BLaER1 treated with 17β-estradiol and CSF1 and Interleukin-3, amounts not matched to agents 10 nM and 100 nM (cell line): Measurements from ENCODE around the gene LOXL3.

Experiments
- H3K27ac ChIP-seq, 11 experiments: shearing (Covaris generic); formaldehyde crosslinking; 2 replicates each; pipeline ENCODE4 v1.8.1; 2022
- H3K27me3 ChIP-seq, 11 experiments: shearing (Covaris generic); formaldehyde crosslinking; 2 replicates each; pipeline ENCODE4 v1.8.1; 2022
- H3K36me3 ChIP-seq, 11 experiments: shearing (Covaris generic); formaldehyde crosslinking; 2 replicates each; pipeline ENCODE4 v1.8.1; 2022
- H3K4me1 ChIP-seq, 10 experiments: shearing (Covaris generic); formaldehyde crosslinking; 2 replicates each; pipeline ENCODE4 v1.8.1; 2022
- H3K4me2 ChIP-seq, 11 experiments: shearing (Covaris generic); formaldehyde crosslinking; 2 replicates each; pipeline ENCODE4 v1.8.1; 2022
- H3K4me3 ChIP-seq, 10 experiments: shearing (Covaris generic); formaldehyde crosslinking; 2 replicates each; pipeline ENCODE4 v1.8.1; 2022
- H3K9ac ChIP-seq, 11 experiments: shearing (Covaris generic); formaldehyde crosslinking; 2 replicates each; pipeline ENCODE4 v1.8.1; 2022
- H3K9me3 ChIP-seq, 11 experiments: shearing (Covaris generic); formaldehyde crosslinking; replicated peaks in 1 of 11; 2 replicates each; pipeline ENCODE4 v1.8.1; 2022
- H4K20me1 ChIP-seq, 11 experiments: shearing (Covaris generic); formaldehyde crosslinking; 2 replicates each; pipeline ENCODE4 v1.8.1; 2022
- Cebpa-rat ChIP-seq, 11 experiments: shearing (Covaris generic); IDR thresholded peaks; 2 replicates each; pipeline ENCODE4 v1.8.1; 2022

The LOXL3 gene

GRCh38 chr2:74500578-74500946 lies 53.2 kb downstream of the LOXL3 start:
- H3K36me3 ChIP-seq = peaks cover 5 to 22% (median 13%) of the 10 kb centered on the region in 11 experiments
- peaks cover 0 to 10% (median 0%) of the 10 kb centered on the region in 11 experiments; a peak in 1 of 22 replicates for H3K9me3 ChIP-seq
- peaks cover 5 to 50% (median 19%) of the 10 kb centered on the region in 10 experiments for H3K4me1 ChIP-seq
- no peak overlapping the region for H3K9ac ChIP-seq
- no peak overlapping the region for H3K27ac ChIP-seq
- H4K20me1 ChIP-seq = peaks cover 0 to 56% (median 17%) of the 10 kb centered on the region in 11 experiments; a peak in 14 of 22 replicates
- H3K4me2 ChIP-seq = no peak overlapping the region
- no peak for TF ChIP-seq Cebpa-rat (IDR thresholded peaks at IDR 0.05)
- no peak overlapping the region for H3K4me3 ChIP-seq
- peaks cover 88 to 100% (median 100%) of the 10 kb centered on the region in 11 experiments for H3K27me3 ChIP-seq

- no peak for TF ChIP-seq Cebpa-rat (IDR thresholded peaks at IDR 0.05)
- H3K9me3 ChIP-seq = peaks cover 0 to 10% (median 0%) of the 10 kb centered on the region in 11 experiments; a peak in 1 of 22 replicates
- peaks cover 88 to 100% (median 97%) of the 10 kb centered on the region in 11 experiments for H3K27me3 ChIP-seq
- H3K27ac ChIP-seq = no peak overlapping the region
- H4K20me1 ChIP-seq = peaks cover 0 to 56% (median 17%) of the 10 kb centered on the region in 11 experiments; a peak in 13 of 22 replicates
- no peak overlapping the region for H3K4me3 ChIP-seq
- H3K9ac ChIP-seq = no peak overlapping the region
- H3K4me1 ChIP-seq = peaks cover 0 to 45% (median 15%) of the 10 kb centered on the region in 10 experiments; a peak in 18 of 20 replicates
- H3K36me3 ChIP-seq = peaks cover under 1 to 18% (median 10%) of the 10 kb centered on the region in 11 experiments; a peak in 14 of 22 replicates
- H3K4me2 ChIP-seq = no peak overlapping the region
Observed at GRCh38 chr2:74499940-74500577, 53.7 kb downstream of the LOXL3 start.

- no peak within 1 kb of the TSS for H3K9ac ChIP-seq
Observed at GRCh38 chr2:74499267-74499939, 54.3 kb downstream of the LOXL3 start, which contains the start of gene LBX2. Gene LBX2, minus strand, starts transcription at chr2:74499603. Its CDS starts 66 bp downstream, at chr2:74499537.

GRCh38 chr2:74498500-74499266 lies 55.1 kb downstream of the LOXL3 start:
- Histone ChIP-seq H3K9ac (no peak overlapping the region), H3K4me2 (peak overlapping the region in 2 of 11 experiments; percentile 5 to 6; a peak in 2 of 22 replicates), H3K4me3 (0 out of 20 replicates have a peak overlapping the region, but pooled peaks of 1 of the 10 experiments have one; percentile 5), H4K20me1 (peaks cover 0 to 56% (median 17%) of the 10 kb centered on the region in 11 experiments; a peak in 14 of 22 replicates), H3K9me3 (peaks cover 0 to 10% (median 0%) of the 10 kb centered on the region in 11 experiments; a peak in 1 of 22 replicates), H3K27ac (no peak overlapping the region), H3K4me1 (peaks cover 0 to 32% (median 14%) of the 10 kb centered on the region in 10 experiments; a peak in 18 of 20 replicates), H3K36me3 (peaks cover 5 to 23% (median 14%) of the 10 kb centered on the region in 11 experiments), H3K27me3 (peaks cover 77 to 87% (median 83%) of the 10 kb centered on the region in 11 experiments)
- TF ChIP-seq Cebpa-rat (IDR thresholded peaks at IDR 0.05) = no peak

More at GRCh38 chr2:74499267-74499939, 54.3 kb downstream of the LOXL3 start, which contains the start of gene LBX2:
- Histone ChIP-seq H4K20me1 (peaks cover 0 to 56% (median 17%) of the 10 kb centered on the region in 11 experiments; a peak in 13 of 22 replicates), H3K4me1 (peaks cover 0 to 39% (median 14%) of the 10 kb centered on the region in 10 experiments; a peak in 18 of 20 replicates), H3K4me2 (peak within 1 kb of the TSS in 2 of 11 experiments; percentile 5 to 6; a peak in 1 of 22 replicates), H3K36me3 (peaks cover 2 to 19% (median 9%) of the 10 kb centered on the region in 11 experiments; a peak in 15 of 22 replicates), H3K9me3 (peaks cover 0 to 10% (median 0%) of the 10 kb centered on the region in 11 experiments; a peak in 1 of 22 replicates), H3K27me3 (peaks cover 84 to 94% (median 90%) of the 10 kb centered on the region in 11 experiments), H3K27ac (no peak within 1 kb of the TSS), H3K4me3 (0 out of 20 replicates have a peak within 1 kb of the TSS, but pooled peaks of 1 of the 10 experiments have one; percentile 5)
- no peak for TF ChIP-seq Cebpa-rat (IDR thresholded peaks at IDR 0.05)

GRCh38 chr2:74497777-74498499 lies 55.8 kb downstream of the LOXL3 start:
- Histone ChIP-seq H3K4me2 (peak overlapping the region in 2 of 11 experiments; percentile 5 to 6; a peak in 2 of 22 replicates), H3K27me3 (peaks cover 69 to 79% (median 76%) of the 10 kb centered on the region in 11 experiments)
- TF ChIP-seq Cebpa-rat (IDR thresholded peaks at IDR 0.05) = no peak

GRCh38 chr2:74496997-74497776 lies 56.6 kb downstream of the LOXL3 start:
- H4K20me1 ChIP-seq = peaks cover 0 to 64% (median 15%) of the 10 kb centered on the region in 11 experiments; a peak in 15 of 22 replicates
- H3K4me2 ChIP-seq = no peak overlapping the region
- TF ChIP-seq Cebpa-rat (IDR thresholded peaks at IDR 0.05) = no peak
- H3K4me1 ChIP-seq = peaks cover 0 to 17% (median under 1%) of the 10 kb centered on the region in 10 experiments; a peak in 8 of 20 replicates
- no peak overlapping the region for H3K9ac ChIP-seq
- peaks cover 62 to 72% (median 68%) of the 10 kb centered on the region in 11 experiments for H3K27me3 ChIP-seq
- no peak overlapping the region for H3K27ac ChIP-seq
- H3K4me3 ChIP-seq = no peak overlapping the region
- peaks cover 20 to 38% (median 28%) of the 10 kb centered on the region in 11 experiments for H3K36me3 ChIP-seq
- peaks cover 0 to 10% (median 0%) of the 10 kb centered on the region in 11 experiments; a peak in 1 of 22 replicates for H3K9me3 ChIP-seq

More at GRCh38 chr2:74497777-74498499, 55.8 kb downstream of the LOXL3 start:
- H4K20me1 ChIP-seq = peaks cover 0 to 57% (median 17%) of the 10 kb centered on the region in 11 experiments; a peak in 14 of 22 replicates
- no peak overlapping the region for H3K9ac ChIP-seq
- H3K36me3 ChIP-seq = peaks cover 13 to 30% (median 21%) of the 10 kb centered on the region in 11 experiments
- H3K27ac ChIP-seq = no peak overlapping the region
- H3K9me3 ChIP-seq = peaks cover 0 to 10% (median 0%) of the 10 kb centered on the region in 11 experiments; a peak in 1 of 22 replicates
- H3K4me1 ChIP-seq = peaks cover 0 to 24% (median 8%) of the 10 kb centered on the region in 10 experiments; a peak in 17 of 20 replicates
- 0 out of 20 replicates have a peak overlapping the region, but pooled peaks of 1 of the 10 experiments have one; percentile 5 for H3K4me3 ChIP-seq

- H3K4me3 ChIP-seq = no peak overlapping the region
- H3K4me1 ChIP-seq = peaks cover 0 to 12% (median 0%) of the 10 kb centered on the region in 10 experiments; a peak in 4 of 20 replicates
- peaks cover 38 to 55% (median 46%) of the 10 kb centered on the region in 11 experiments for H3K36me3 ChIP-seq
- peaks cover 0 to 53% (median 11%) of the 10 kb centered on the region in 11 experiments; a peak in 15 of 22 replicates for H4K20me1 ChIP-seq
- peaks cover 0 to 10% (median 0%) of the 10 kb centered on the region in 11 experiments; a peak in 1 of 22 replicates for H3K9me3 ChIP-seq
- TF ChIP-seq Cebpa-rat (IDR thresholded peaks at IDR 0.05) = no peak
- peaks cover 44 to 55% (median 51%) of the 10 kb centered on the region in 11 experiments for H3K27me3 ChIP-seq
- no peak overlapping the region for H3K9ac ChIP-seq
- no peak overlapping the region for H3K27ac ChIP-seq
- H3K4me2 ChIP-seq = no peak overlapping the region
Observed at GRCh38 chr2:74495440-74495839, 58.3 kb downstream of the LOXL3 start.
